Mammary epithelial cell (primary cell): ENCODE measurements around the gene CYP4A11.

Source experiments
- CTCF ChIP-seq, 2 donors: IDR thresholded peaks in 1 of 2; conservative IDR thresholded peaks in 1 of 2; 2 replicates each; pipeline ENCODE4 v1.5.1; 2011 to 2012; ENCODE audit warnings: inconsistent platforms in 2 of 2, low read length in 2 of 2, mild to moderate bottlenecking in 2 of 2, control low read depth in 1 of 2, low read depth in 1 of 2; ENCODE audit not compliant: insufficient read depth in 1 of 2; ENCODE audit errors: extremely low read depth in 1 of 2
- EZH2 ChIP-seq: IDR thresholded peaks from 2 replicates; pipeline ENCODE4 v1.6.1; 2012; ENCODE audit warnings: low read length, inconsistent platforms, borderline replicate concordance

- TF ChIP-seq CTCF (conservative IDR thresholded peaks at IDR 0.05 in 1 of 2, IDR thresholded peaks at IDR 0.05 in 1 of 2; ENCODE audit: extremely low read depth in 1 of 2, insufficient read depth in 1 of 2, low read depth in 1 of 2, low read length in 2 of 2) (no peak), EZH2 (no peak)
Measured at GRCh38 chr1:46903481-46903880, 37.8 kb downstream of the CYP4A11 start.
